OCI-LY1 (cell line): ENCODE results near the gene WEE1.

ENCODE experiments used
- CTCF ChIP-seq: fragments of 200-600 bp; sonication (generic), shearing (Covaris generic); IDR thresholded peaks from 2 replicates; pipeline ENCODE4 v1.5.1; 2017; ENCODE audit warnings: mild to moderate bottlenecking, antibody characterized with exemption, low read length, moderate library complexity, mixed read lengths
- EZH2 ChIP-seq: fragments of 200-600 bp; sonication (generic), shearing (Covaris generic); IDR thresholded peaks from 2 replicates; pipeline ENCODE4 v1.8.0; 2017; ENCODE audit warnings: borderline replicate concordance, mixed run types, mild to moderate bottlenecking, antibody characterized with exemption, low read length, moderate library complexity, mixed read lengths

GRCh38 chr11:9639099-9639498, 65.6 kb downstream of the WEE1 start:
- TF ChIP-seq CTCF: no peak
- TF ChIP-seq EZH2: no peak
